NB4 (cell line): ENCODE data around the gene CNST.

Experiments
- MYC ChIP-seq: IDR thresholded peaks from 2 replicates; pipeline ENCODE4 v1.6.1; 2011; ENCODE audit warnings: low read depth, low read length
- POLR2A ChIP-seq: IDR thresholded peaks from 2 replicates; pipeline ENCODE4 v1.6.1; 2011; ENCODE audit warnings: mild to moderate bottlenecking; ENCODE audit not compliant: insufficient read length; ENCODE audit errors: extremely low read depth
- TF ChIP-seq, protein P1 (sequence below): IDR thresholded peaks from one replicate; pipeline ENCODE4 v1.5.1; 2012; ENCODE audit warnings: low read depth, low read length
- TF ChIP-seq, protein P2 (sequence below): IDR thresholded peaks from 2 replicates; pipeline ENCODE4 v1.6.1; 2011; ENCODE audit warnings: low read depth, low read length

GRCh38 chr1:246695136-246695535 is 128.9 kb downstream of the CNST start:
- TF ChIP-seq, protein P1, sequence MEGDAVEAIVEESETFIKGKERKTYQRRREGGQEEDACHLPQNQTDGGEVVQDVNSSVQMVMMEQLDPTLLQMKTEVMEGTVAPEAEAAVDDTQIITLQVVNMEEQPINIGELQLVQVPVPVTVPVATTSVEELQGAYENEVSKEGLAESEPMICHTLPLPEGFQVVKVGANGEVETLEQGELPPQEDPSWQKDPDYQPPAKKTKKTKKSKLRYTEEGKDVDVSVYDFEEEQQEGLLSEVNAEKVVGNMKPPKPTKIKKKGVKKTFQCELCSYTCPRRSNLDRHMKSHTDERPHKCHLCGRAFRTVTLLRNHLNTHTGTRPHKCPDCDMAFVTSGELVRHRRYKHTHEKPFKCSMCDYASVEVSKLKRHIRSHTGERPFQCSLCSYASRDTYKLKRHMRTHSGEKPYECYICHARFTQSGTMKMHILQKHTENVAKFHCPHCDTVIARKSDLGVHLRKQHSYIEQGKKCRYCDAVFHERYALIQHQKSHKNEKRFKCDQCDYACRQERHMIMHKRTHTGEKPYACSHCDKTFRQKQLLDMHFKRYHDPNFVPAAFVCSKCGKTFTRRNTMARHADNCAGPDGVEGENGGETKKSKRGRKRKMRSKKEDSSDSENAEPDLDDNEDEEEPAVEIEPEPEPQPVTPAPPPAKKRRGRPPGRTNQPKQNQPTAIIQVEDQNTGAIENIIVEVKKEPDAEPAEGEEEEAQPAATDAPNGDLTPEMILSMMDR, result no peak
- TF ChIP-seq POLR2A (no peak), MYC (no peak)
- TF ChIP-seq, protein P2, sequence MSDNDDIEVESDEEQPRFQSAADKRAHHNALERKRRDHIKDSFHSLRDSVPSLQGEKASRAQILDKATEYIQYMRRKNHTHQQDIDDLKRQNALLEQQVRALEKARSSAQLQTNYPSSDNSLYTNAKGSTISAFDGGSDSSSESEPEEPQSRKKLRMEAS, result no peak
